Mesendoderm (in vitro differentiated cells): Measurements from ENCODE around the gene SCIN.

Source experiments
- DNase-seq: peaks from one replicate; pipeline ENCODE4 v3.0.0; 2013
- H2AK5ac ChIP-seq: 2 replicates; pipeline ENCODE4 v1.6.1; 2013; ENCODE audit warnings: low read length, inconsistent platforms
- H2BK120ac ChIP-seq: 2 replicates; pipeline ENCODE4 v1.6.1; 2013; ENCODE audit warnings: low read depth, mild to moderate bottlenecking, low read length, moderate library complexity, mixed read lengths
- H2BK15ac ChIP-seq: replicated peaks from 2 replicates; pipeline ENCODE4 v1.6.1; 2013; ENCODE audit warnings: low read depth, mild to moderate bottlenecking, moderate library complexity
- H2BK5ac ChIP-seq: 2 replicates; pipeline ENCODE4 v1.6.1; 2013; ENCODE audit warnings: low read length, inconsistent platforms
- H3K18ac ChIP-seq: 2 replicates; pipeline ENCODE4 v1.6.1; 2013; ENCODE audit warnings: mild to moderate bottlenecking, low read length, mixed read lengths
- H3K23ac ChIP-seq: one replicate; pipeline ENCODE4 v1.6.1; 2013; ENCODE audit warnings: low read length
- H3K27ac ChIP-seq: 2 replicates; pipeline ENCODE4 v1.5.1; 2013; ENCODE audit warnings: low read depth, mild to moderate bottlenecking, inconsistent platforms, low read length, moderate library complexity
- H3K27me3 ChIP-seq: 2 replicates; pipeline ENCODE4 v1.6.1; 2013; ENCODE audit warnings: low read length, control low read depth, mild to moderate bottlenecking, inconsistent platforms; ENCODE audit not compliant: insufficient read depth, poor library complexity
- H3K36me3 ChIP-seq: 2 replicates; pipeline ENCODE4 v1.6.1; 2013; ENCODE audit warnings: low read length, inconsistent platforms; ENCODE audit not compliant: control insufficient read depth, insufficient read depth
- H3K4ac ChIP-seq: one replicate; pipeline ENCODE4 v1.6.1; 2013; ENCODE audit warnings: low read depth, mild to moderate bottlenecking, low read length, moderate library complexity
- H3K4me1 ChIP-seq: 2 replicates; pipeline ENCODE4 v1.6.1; 2013; ENCODE audit warnings: low read depth, low read length, inconsistent platforms; ENCODE audit not compliant: control insufficient read depth
- H3K4me2 ChIP-seq: 2 replicates; pipeline ENCODE4 v1.6.1; 2013; ENCODE audit warnings: low read length
- H3K4me3 ChIP-seq: 2 replicates; pipeline ENCODE4 v1.5.1; 2013; ENCODE audit warnings: mild to moderate bottlenecking, low read length
- H3K56ac ChIP-seq: one replicate; pipeline ENCODE4 v1.6.1; 2013; ENCODE audit warnings: low read length
- H3K79me1 ChIP-seq: 2 replicates; pipeline ENCODE4 v1.6.1; 2013; ENCODE audit warnings: low read length, inconsistent platforms
- H3K79me2 ChIP-seq: 2 replicates; pipeline ENCODE4 v1.6.1; 2013; ENCODE audit warnings: mild to moderate bottlenecking, low read length; ENCODE audit not compliant: control insufficient read depth, insufficient read depth
- H3K9ac ChIP-seq: 2 replicates; pipeline ENCODE4 v1.6.1; 2013; ENCODE audit warnings: low read length, inconsistent platforms
- H4K5ac ChIP-seq: one replicate; pipeline ENCODE4 v1.6.1; 2013; ENCODE audit warnings: low read length
- H4K8ac ChIP-seq: one replicate; pipeline ENCODE4 v1.6.1; 2013; ENCODE audit warnings: low read depth, mild to moderate bottlenecking, control low read depth, low read length, moderate library complexity
- WGBS: extraction: QIAGEN DNeasy Blood & Tissue Kit; methylation state at CpG from one replicate; pipeline ENCODE4 v1.1.7; 2013; ENCODE audit warnings: low lambda C conversion rate, missing lambda C conversion rate; ENCODE audit not compliant: insufficient coverage; ENCODE audit errors: extremely low coverage; 5-methylcytosine and 5-hydroxymethylcytosine counted together

SCIN gene

DNA sequence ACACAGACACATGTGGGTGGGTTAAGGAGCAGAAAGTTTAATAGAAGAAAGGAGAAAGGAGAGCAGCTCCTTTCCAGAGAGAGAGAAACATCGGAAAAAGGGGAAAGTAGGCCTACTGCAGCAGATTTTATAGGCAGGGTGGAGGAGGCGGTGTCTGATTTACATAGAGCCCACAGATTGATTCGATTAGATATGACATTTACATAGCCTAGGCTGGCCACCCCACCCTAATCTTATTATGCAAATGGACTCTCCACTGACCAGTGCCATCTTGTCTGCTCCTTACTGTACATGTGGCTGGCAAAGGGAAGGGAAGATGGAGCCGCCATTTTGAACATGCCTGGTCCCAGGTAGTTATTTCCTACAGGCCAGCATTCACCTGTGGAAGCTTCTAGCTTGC, 38.7 kb upstream of the SCIN start:
- Histone ChIP-seq H3K56ac (no peak overlapping the region), H3K4me3 (no peak overlapping the region), H2AK5ac (no peak overlapping the region), H2BK120ac (no peak overlapping the region), H2BK5ac (no peak overlapping the region), H3K27ac (no peak overlapping the region), H4K8ac (no peak overlapping the region), H4K5ac (no peak overlapping the region), H3K4me2 (no peak overlapping the region), H3K27me3 (no peaks in the 10 kb centered on the region), H2BK15ac (no peak overlapping the region), H3K79me1 (no peaks in the 10 kb centered on the region), H3K79me2 (no peaks in the 10 kb centered on the region), H3K9ac (no peak overlapping the region), H3K18ac (no peak overlapping the region), H3K4me1 (no peaks in the 10 kb centered on the region), H3K36me3 (no peaks in the 10 kb centered on the region), H3K4ac (no peak overlapping the region), H3K23ac (no peak overlapping the region)
- WGBS, result no CpG with 5 or more reads among the region's 4 CpGs
- no peak for DNase-seq

GRCh38 chr7:12534046-12534445, 36.5 kb upstream of the SCIN start:
- Histone ChIP-seq H3K23ac (no peak overlapping the region), H4K5ac (no peak overlapping the region), H2BK15ac (no peak overlapping the region), H3K4me1 (no peaks in the 10 kb centered on the region), H3K18ac (no peak overlapping the region), H3K56ac (no peak overlapping the region), H3K79me1 (no peaks in the 10 kb centered on the region), H3K9ac (no peak overlapping the region), H2AK5ac (no peak overlapping the region), H4K8ac (no peak overlapping the region), H2BK5ac (no peak overlapping the region), H3K4me2 (no peak overlapping the region), H3K4ac (no peak overlapping the region), H3K4me3 (no peak overlapping the region), H3K36me3 (no peaks in the 10 kb centered on the region), H3K79me2 (no peaks in the 10 kb centered on the region), H3K27me3 (no peaks in the 10 kb centered on the region), H2BK120ac (no peak overlapping the region), H3K27ac (no peak overlapping the region)
- WGBS, result no CpG with 5 or more reads among the region's 2 CpGs
- no peak for DNase-seq

- no peaks in the 10 kb centered on the region for H3K4me1 ChIP-seq
- no peaks in the 10 kb centered on the region for H3K79me1 ChIP-seq
- H3K4me2 ChIP-seq, result no peak overlapping the region
- no peak overlapping the region for H4K8ac ChIP-seq
- no peak overlapping the region for H3K4ac ChIP-seq
- no peak overlapping the region for H2AK5ac ChIP-seq
- no peak overlapping the region for H2BK15ac ChIP-seq
- H3K36me3 ChIP-seq, result no peaks in the 10 kb centered on the region
- H4K5ac ChIP-seq, result no peak overlapping the region
- H2BK120ac ChIP-seq, result no peak overlapping the region
- no peaks in the 10 kb centered on the region for H3K27me3 ChIP-seq
- no peaks in the 10 kb centered on the region for H3K79me2 ChIP-seq
- no peak for DNase-seq
- H3K56ac ChIP-seq, result no peak overlapping the region
- H3K18ac ChIP-seq, result no peak overlapping the region
- no peak overlapping the region for H3K4me3 ChIP-seq
- no peak overlapping the region for H3K23ac ChIP-seq
- H3K27ac ChIP-seq, result no peak overlapping the region
- H2BK5ac ChIP-seq, result no peak overlapping the region
- no peak overlapping the region for H3K9ac ChIP-seq
These were observed 30.8 kb upstream of the SCIN start for GRCh38 chr7:12539681-12540080.

GRCh38 chr7:12540850-12541249, 29.7 kb upstream of the SCIN start:
- Histone ChIP-seq H3K4me3 (no peak overlapping the region), H3K36me3 (no peaks in the 10 kb centered on the region), H3K27me3 (no peaks in the 10 kb centered on the region), H2BK15ac (no peak overlapping the region), H3K4ac (no peak overlapping the region), H2BK120ac (no peak overlapping the region), H3K23ac (no peak overlapping the region), H3K9ac (no peak overlapping the region), H3K79me2 (no peaks in the 10 kb centered on the region), H2BK5ac (no peak overlapping the region), H2AK5ac (no peak overlapping the region), H4K5ac (no peak overlapping the region), H3K56ac (no peak overlapping the region), H3K18ac (no peak overlapping the region), H4K8ac (no peak overlapping the region), H3K79me1 (no peaks in the 10 kb centered on the region), H3K4me2 (no peak overlapping the region), H3K27ac (no peak overlapping the region), H3K4me1 (no peaks in the 10 kb centered on the region)
- no CpG with 5 or more reads among the region's 1 CpG for WGBS
- DNase-seq, result no peak

DNA sequence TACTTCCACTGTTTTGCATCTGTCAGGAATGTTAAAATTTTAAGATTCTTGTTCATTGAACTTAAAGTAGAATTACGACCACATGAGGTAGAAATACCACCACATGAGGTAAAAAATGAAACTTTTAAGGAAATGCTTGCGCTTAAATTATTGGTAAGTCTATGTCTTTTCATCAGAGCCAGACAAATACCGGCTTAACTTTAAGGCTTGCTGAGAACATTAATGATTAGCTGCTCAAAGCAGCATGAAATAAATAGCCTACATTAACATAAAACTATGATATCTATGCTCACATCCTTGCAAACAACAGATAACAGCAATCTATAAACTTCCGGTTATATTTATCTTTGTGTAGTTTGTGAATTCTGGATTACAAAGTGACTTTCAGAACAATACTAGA, 26.9 kb upstream of the SCIN start:
- no peak overlapping the region for H3K4ac ChIP-seq
- H2BK5ac ChIP-seq, result no peak overlapping the region
- no peaks in the 10 kb centered on the region for H3K27me3 ChIP-seq
- no peak overlapping the region for H2BK15ac ChIP-seq
- H3K4me2 ChIP-seq, result no peak overlapping the region
- H3K9ac ChIP-seq, result no peak overlapping the region
- no peak overlapping the region for H2BK120ac ChIP-seq
- no peak overlapping the region for H4K5ac ChIP-seq
- no peaks in the 10 kb centered on the region for H3K79me1 ChIP-seq
- H2AK5ac ChIP-seq, result no peak overlapping the region
- no peaks in the 10 kb centered on the region for H3K79me2 ChIP-seq
- no peak for DNase-seq
- no peak overlapping the region for H4K8ac ChIP-seq
- H3K4me3 ChIP-seq, result no peak overlapping the region
- H3K27ac ChIP-seq, result no peak overlapping the region
- no CpG with 5 or more reads among the region's 4 CpGs for WGBS
- no peak overlapping the region for H3K56ac ChIP-seq
- no peak overlapping the region for H3K18ac ChIP-seq
- no peaks in the 10 kb centered on the region for H3K4me1 ChIP-seq
- no peaks in the 10 kb centered on the region for H3K36me3 ChIP-seq
- no peak overlapping the region for H3K23ac ChIP-seq

DNA sequence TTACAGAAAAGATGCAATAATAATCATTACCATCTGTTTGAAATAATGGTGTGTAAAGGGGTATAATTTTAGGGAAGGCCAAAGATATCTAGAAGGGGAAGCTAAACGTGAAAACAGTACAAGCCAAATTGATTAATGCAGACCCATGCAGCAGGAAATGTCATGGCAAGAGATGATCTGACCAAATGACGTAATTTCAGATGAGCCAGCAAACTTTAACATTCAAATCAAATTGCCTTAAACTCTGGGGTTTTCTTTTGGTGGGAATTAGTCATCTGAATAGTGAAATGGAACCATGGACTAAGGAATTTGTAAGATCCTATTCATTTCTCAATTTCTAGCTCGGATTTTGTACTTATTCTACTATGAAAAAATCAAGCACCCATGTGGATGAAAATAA, 21.4 kb upstream of the SCIN start:
- no peaks in the 10 kb centered on the region for H3K27me3 ChIP-seq
- H3K79me1 ChIP-seq, result no peaks in the 10 kb centered on the region
- H3K23ac ChIP-seq, result no peak overlapping the region
- no peak overlapping the region for H3K4ac ChIP-seq
- no CpG with 5 or more reads among the region's 3 CpGs for WGBS
- H3K79me2 ChIP-seq, result no peaks in the 10 kb centered on the region
- no peak overlapping the region for H2BK120ac ChIP-seq
- no peaks in the 10 kb centered on the region for H3K4me1 ChIP-seq
- no peak overlapping the region for H3K27ac ChIP-seq
- H3K9ac ChIP-seq, result no peak overlapping the region
- no peaks in the 10 kb centered on the region for H3K36me3 ChIP-seq
- H2BK15ac ChIP-seq, result no peak overlapping the region
- no peak overlapping the region for H4K8ac ChIP-seq
- no peak overlapping the region for H2AK5ac ChIP-seq
- H3K4me2 ChIP-seq, result no peak overlapping the region
- no peak overlapping the region for H3K56ac ChIP-seq
- no peak overlapping the region for H4K5ac ChIP-seq
- no peak overlapping the region for H3K4me3 ChIP-seq
- H3K18ac ChIP-seq, result no peak overlapping the region
- DNase-seq, result no peak
- H2BK5ac ChIP-seq, result no peak overlapping the region
